Central memory CD8-positive, alpha-beta T cell (primary cell): Measurements from ENCODE around the gene TREH.
"Not testable (repeated sequence)": the region's sequence is repeated elsewhere in the genome, so short reads cannot be mapped to it uniquely, and the experiment has no call there.

Experiments used
- ATAC-seq: fragments of 150-1000 bp; cut with Tn5 transposase; replicated peaks from 2 replicates; pipeline ENCODE4 v1.10.0; 2022; ENCODE audit warnings: mild to moderate bottlenecking, moderate FRiP score, moderate number of reproducible peaks; ENCODE audit not compliant: poor library complexity, severe bottlenecking; ENCODE audit errors: extremely low read depth
- DNase-seq, 2 donors: peaks; one replicate each; pipeline ENCODE4 v3.0.0; 2021; ENCODE audit warnings: low spot score in 2 of 2
- H3K27ac Mint-ChIP-seq: one replicate; pipeline ENCODE4 v1.8.0; 2022; ENCODE audit warnings: low read depth, mild to moderate bottlenecking, moderate library complexity, mixed read lengths
- H3K27me3 Mint-ChIP-seq: one replicate; pipeline ENCODE4 v1.8.0; 2022; ENCODE audit warnings: mixed read lengths
- H3K36me3 Mint-ChIP-seq: one replicate; pipeline ENCODE4 v1.8.0; 2022; ENCODE audit warnings: mild to moderate bottlenecking, moderate library complexity, mixed read lengths; ENCODE audit not compliant: insufficient read depth
- H3K4me1 Mint-ChIP-seq: one replicate; pipeline ENCODE4 v1.8.0; 2022; ENCODE audit warnings: mixed read lengths
- H3K4me3 Mint-ChIP-seq: one replicate; pipeline ENCODE4 v1.8.0; 2022; ENCODE audit warnings: mild to moderate bottlenecking, moderate library complexity, mixed read lengths
- H3K9me3 Mint-ChIP-seq: one replicate; pipeline ENCODE4 v1.8.0; 2022; ENCODE audit warnings: mixed read lengths

The TREH gene

GRCh38 chr11:118615976-118616371, 63.5 kb downstream of the TREH start:
- Mint-ChIP-seq H3K27me3 (peaks cover 6% of the 10 kb centered on the region), H3K36me3 (peaks cover 2% of the 10 kb centered on the region), H3K9me3 (no peaks in the 10 kb centered on the region), H3K4me1 (peaks cover 9% of the 10 kb centered on the region), H3K4me3 (no peak overlapping the region), H3K27ac (no peak overlapping the region)
- DNase-seq: no peak
- ATAC-seq: no peak

GRCh38 chr11:118615282-118615975, 64.0 kb downstream of the TREH start:
- no peaks in the 10 kb centered on the region for H3K9me3 Mint-ChIP-seq
- no peak overlapping the region for H3K27ac Mint-ChIP-seq
- H3K4me3 Mint-ChIP-seq: no peak overlapping the region
- peaks cover under 1% of the 10 kb centered on the region for H3K27me3 Mint-ChIP-seq
- ATAC-seq: no peak
- peaks cover 2% of the 10 kb centered on the region for H3K36me3 Mint-ChIP-seq
- H3K4me1 Mint-ChIP-seq: peaks cover 6% of the 10 kb centered on the region
- DNase-seq: no peak

DNA sequence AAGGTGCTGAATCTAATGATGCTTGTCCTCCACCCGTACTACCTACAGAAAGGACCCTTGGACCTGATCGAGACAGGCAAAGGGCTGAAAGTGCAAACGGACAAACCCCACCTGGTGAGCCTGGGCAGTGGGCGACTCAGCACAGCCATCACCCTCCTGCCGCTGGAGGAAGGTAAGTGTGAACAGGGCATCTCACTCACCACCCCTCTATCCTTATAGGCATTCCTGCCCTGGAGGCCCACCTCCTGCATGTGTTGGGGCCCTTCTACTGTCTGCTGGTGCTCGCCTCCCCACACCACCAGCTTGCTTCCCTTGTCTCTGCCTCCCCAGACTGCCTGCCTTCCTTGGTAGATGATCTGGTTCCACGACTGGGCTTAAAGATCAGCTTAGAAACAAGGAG, 64.9 kb downstream of the TREH start:
- no peak overlapping the region for H3K27ac Mint-ChIP-seq
- H3K9me3 Mint-ChIP-seq: no peaks in the 10 kb centered on the region
- peaks cover 2% of the 10 kb centered on the region for H3K36me3 Mint-ChIP-seq
- ATAC-seq (no peak), DNase-seq (no peak)
- H3K4me3 Mint-ChIP-seq: no peak overlapping the region
- H3K4me1 Mint-ChIP-seq: peaks cover 14% of the 10 kb centered on the region
- no peaks in the 10 kb centered on the region for H3K27me3 Mint-ChIP-seq

GRCh38 chr11:118612378-118612777, 67.1 kb downstream of the TREH start:
- H3K4me3 Mint-ChIP-seq: no peak overlapping the region
- H3K27ac Mint-ChIP-seq: no peak overlapping the region
- peaks cover 25% of the 10 kb centered on the region for H3K4me1 Mint-ChIP-seq
- ATAC-seq (no peak), DNase-seq (no peak)
- H3K27me3 Mint-ChIP-seq: no peaks in the 10 kb centered on the region
- H3K9me3 Mint-ChIP-seq: no peaks in the 10 kb centered on the region
- peaks cover 8% of the 10 kb centered on the region for H3K36me3 Mint-ChIP-seq

DNA sequence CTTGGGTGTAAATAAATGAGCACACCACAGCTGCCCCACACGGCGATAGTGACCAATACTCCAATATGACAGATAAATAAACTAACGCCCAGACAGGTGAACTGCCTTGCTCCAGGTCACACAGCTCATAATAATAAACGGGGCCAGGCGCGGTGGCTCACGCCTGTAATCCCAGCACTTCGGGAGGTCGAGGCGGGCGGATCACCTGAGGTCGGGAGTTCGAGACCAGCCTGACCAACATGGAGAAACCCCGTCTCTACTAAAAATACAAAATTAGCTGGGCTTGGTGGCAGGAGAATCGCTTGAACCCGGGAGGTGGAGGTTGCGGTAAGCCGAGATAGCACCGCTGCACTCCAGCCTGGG, 68.0 kb downstream of the TREH start:
- Mint-ChIP-seq H3K27ac (peak overlapping the region; percentile 38), H3K4me3 (peak overlapping the region; percentile 72), H3K4me1 (peaks cover 31% of the 10 kb centered on the region)
- H3K36me3 Mint-ChIP-seq, H3K27me3 Mint-ChIP-seq, DNase-seq, ATAC-seq, H3K9me3 Mint-ChIP-seq: not testable (repeated sequence)

DNA sequence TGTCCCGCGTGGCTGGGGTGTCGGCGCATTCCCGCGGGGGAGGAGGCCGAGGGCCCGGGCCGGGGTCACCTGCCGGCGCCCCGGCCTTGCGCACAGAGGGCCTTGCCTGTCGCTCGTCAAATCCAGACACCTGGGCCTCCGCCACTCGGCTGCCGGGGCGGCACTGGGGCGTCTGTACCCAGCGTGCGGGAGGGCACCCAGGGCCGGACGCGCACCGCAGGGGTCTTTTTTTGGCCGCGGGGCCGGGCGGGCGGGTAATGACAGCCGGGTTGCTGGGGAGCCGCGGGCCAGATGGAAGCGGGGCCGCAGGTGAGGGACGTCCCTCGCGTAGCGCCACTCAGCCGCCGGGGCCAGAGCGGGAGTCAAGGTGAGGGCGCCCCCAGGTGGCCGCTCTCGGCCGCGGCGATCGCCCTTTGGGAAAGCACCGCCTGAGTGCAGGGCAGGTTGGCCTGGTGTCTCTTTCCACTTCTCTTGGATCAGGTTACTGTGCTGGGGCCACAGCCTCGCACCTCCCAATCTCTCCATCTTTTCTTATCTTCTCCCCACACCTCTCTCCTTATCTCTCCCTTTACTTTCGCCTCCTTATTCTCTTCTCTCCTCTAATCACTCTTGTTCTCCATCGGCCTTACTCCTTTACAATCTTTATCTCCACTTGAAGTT, 68.5 kb downstream of the TREH start:
- no peaks in the 10 kb centered on the region for H3K9me3 Mint-ChIP-seq
- H3K36me3 Mint-ChIP-seq: peaks cover 8% of the 10 kb centered on the region
- H3K4me1 Mint-ChIP-seq: peaks cover 31% of the 10 kb centered on the region
- H3K27ac Mint-ChIP-seq: peak overlapping the region; percentile 38
- H3K4me3 Mint-ChIP-seq: peak overlapping the region; percentile 72
- ATAC-seq: peak; percentile 47
- peak; percentile 78 to 81 for DNase-seq
- no peaks in the 10 kb centered on the region for H3K27me3 Mint-ChIP-seq

DNA sequence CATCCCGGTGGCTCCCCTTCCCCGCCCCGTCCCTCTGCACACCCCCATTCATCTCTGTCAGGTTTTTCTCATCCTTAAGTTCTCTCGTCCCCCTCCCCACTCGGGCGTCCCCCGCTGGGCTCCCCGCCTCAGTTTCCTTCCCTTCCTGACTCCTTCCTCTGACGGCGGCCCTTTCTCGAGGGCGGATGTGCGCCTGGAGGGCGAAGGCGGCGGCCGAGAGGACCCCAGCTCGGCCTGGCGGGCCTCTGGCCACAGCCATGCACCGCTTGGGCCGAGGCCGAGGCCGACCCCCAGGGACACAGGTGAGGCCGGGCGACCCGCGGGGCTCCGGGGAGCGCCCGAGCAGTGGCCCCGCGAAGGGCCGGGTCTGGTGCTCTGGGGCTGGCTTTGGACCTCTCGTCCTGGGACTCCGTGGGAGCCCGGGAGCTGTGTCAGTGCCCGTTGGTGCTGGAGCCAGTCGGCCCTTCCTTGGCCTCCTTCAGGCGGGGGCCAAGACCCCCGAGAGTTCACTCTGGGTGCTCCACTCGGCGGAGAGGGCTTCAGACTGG, 69.2 kb downstream of the TREH start:
- Mint-ChIP-seq H3K4me3 (peak overlapping the region; percentile 72), H3K27ac (peak overlapping the region; percentile 71), H3K4me1 (peaks cover 31% of the 10 kb centered on the region), H3K27me3 (no peaks in the 10 kb centered on the region), H3K9me3 (no peaks in the 10 kb centered on the region), H3K36me3 (peaks cover 8% of the 10 kb centered on the region)
- no peak for DNase-seq
- no peak for ATAC-seq

DNA sequence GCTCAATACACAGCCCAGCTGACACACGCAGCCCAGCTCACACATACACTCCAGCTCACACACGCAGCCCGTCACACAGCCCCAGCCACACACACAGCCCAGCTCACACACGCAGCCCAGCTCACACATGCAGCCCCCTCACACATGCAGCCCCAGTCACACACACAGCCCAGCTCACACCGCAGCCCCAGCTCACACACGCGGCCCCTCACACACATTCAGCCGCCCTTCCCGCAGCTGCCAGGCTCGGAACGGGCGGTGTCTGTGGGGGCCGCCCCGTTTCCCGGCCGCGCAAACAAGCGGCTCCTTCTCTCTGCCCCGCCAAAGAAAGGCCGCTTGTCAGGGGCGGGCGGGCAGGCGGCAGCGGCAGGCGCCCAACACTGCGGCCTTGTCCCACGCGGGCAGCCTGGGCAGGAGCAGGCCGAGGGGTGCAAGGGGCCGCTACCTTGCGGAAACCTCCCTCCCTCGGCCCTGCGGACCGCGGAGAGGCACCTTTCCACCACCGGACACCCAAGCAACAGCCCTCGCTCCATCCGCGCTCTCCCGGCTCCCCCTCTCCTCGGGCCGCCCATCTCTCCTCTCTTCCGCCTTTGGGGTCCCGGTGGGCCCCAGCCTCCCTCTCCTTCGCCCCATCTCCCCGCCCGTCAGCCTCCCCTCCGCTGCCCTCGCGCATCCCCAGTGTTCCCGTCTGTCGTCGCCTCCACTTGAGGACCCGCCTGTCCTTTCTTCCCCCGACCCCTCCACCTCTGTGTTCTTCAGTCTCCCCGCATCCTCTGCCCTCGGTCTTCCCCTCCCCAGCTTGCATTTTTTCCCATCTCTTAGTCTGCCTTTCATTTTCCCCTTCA, 69.8 kb downstream of the TREH start:
- H3K9me3 Mint-ChIP-seq: no peaks in the 10 kb centered on the region
- peaks cover 6% of the 10 kb centered on the region for H3K36me3 Mint-ChIP-seq
- peaks cover 31% of the 10 kb centered on the region for H3K4me1 Mint-ChIP-seq
- peak overlapping the region; percentile 72 for H3K4me3 Mint-ChIP-seq
- peak overlapping the region; percentile 71 for H3K27ac Mint-ChIP-seq
- DNase-seq (no peak), ATAC-seq (peak; percentile 5)
- no peaks in the 10 kb centered on the region for H3K27me3 Mint-ChIP-seq

- H3K9me3 Mint-ChIP-seq: no peaks in the 10 kb centered on the region
- DNase-seq: peak; percentile 67 to 84
- H3K4me1 Mint-ChIP-seq: peaks cover 31% of the 10 kb centered on the region
- no peaks in the 10 kb centered on the region for H3K27me3 Mint-ChIP-seq
- peak overlapping the region; percentile 72 for H3K4me3 Mint-ChIP-seq
- H3K36me3 Mint-ChIP-seq: peaks cover 6% of the 10 kb centered on the region
- H3K27ac Mint-ChIP-seq: peak overlapping the region; percentile 71
- peak; percentile 77 for ATAC-seq
Measured at GRCh38 chr11:118608360-118609227, 70.9 kb downstream of the TREH start.

DNA sequence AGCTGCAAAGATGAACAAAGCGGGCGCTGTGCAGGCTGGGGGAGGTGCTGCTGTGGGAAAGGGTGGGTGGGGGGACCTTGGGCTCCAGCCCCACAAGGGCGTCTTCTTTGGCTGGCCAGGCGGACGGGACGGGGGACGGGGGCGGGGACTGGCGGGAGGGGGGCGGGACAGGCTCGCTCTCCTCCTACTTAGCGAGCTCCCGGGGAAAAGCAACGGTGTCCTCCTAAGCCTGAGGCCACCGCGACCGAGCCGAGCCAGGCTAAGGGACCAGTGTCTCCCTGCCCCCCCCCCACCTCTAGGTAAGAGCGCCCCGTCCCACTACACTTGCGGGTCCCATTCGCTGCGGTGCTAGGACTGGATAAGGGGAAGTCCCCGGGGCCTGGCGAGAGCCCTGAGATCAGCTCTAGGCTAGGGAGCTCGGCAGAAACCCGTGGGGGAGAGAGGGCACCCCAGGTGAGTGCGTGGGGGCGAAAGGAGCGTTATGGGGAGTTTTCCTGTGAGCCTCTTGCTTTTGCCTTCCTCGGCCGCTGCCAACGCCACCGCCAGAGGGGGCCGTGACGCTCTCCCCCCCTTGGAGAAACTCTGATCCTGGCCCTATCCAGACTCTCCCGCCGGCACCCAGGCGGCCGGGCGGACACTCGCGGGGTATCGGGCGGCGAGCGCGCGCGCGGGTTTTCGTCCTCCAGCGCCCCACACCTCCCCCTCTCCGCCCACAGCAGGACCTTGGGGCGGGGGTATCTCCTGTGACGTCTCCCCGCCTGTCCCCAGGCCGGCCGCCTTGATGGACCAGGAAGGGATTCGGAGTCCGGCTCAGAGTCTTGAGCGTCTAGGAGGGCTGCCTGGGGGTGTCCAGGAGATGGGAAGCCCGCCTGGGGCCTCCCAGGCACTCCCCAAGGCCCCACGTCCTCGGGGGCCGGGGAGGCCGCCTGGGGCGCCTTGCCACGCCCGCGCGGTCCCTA, 71.8 kb downstream of the TREH start, which contains the start of gene PHLDB1:
PHLDB1 (plus strand) TSS at position 215 of the 959 bp plus-strand sequence. CDS start 6,222 bp downstream, outside the sequence.
- ATAC-seq (peak; percentile 12), DNase-seq (peak in 1 of 2 donors; percentile 20)
- Mint-ChIP-seq H3K36me3 (peaks cover 11% of the 10 kb centered on the region), H3K9me3 (no peaks in the 10 kb centered on the region), H3K4me1 (peaks cover 31% of the 10 kb centered on the region), H3K27me3 (no peaks in the 10 kb centered on the region), H3K4me3 (peak within 1 kb of the TSS; percentile 72), H3K27ac (peak within 1 kb of the TSS; percentile 71)
